Pancreas (tissue), 10 donors: ENCODE data around the gene PRRX2. TPM values are rescaled to one million over a fixed set of nuclear protein-coding genes. Genes with fewer than 3 reads are reported as not detected.
A peak's percentile ranks its signal among the peaks of the same experiment; 100 is the strongest.

Experiments
- ATAC-seq, 4 donors: fragments of 200-7000 bp; cut with Tn5 transposase; one replicate each; pipeline versions ENCODE4 v1.8.0 to v1.9.1; 2020; ENCODE audit warnings: mild to moderate bottlenecking in 4 of 4, moderate library complexity in 4 of 4
- DNase-seq, 6 donors: peaks; one replicate each; pipeline ENCODE4 v3.0.0-alpha.2; 2020
- FAIRE-seq: peaks from 2 replicates; lab custom pipeline; 2012; peaks lifted over from hg19 to GRCh38; lab: Jason Lieb, UNC
- H3K27ac ChIP-seq, 4 donors: fragments of 200-600 bp; sonication (generic); 1 replicate in 3 of 4; 2 replicates in 1 of 4; pipeline versions ENCODE4 v1.5.0 to v1.8.0; 2020
- H3K27me3 ChIP-seq, 4 donors: fragments of 200-600 bp; one replicate each; pipeline ENCODE4 v1.8.0; 2021
- H3K36me3 ChIP-seq, 3 donors: fragments of 200-600 bp; sonication (generic) in 1 of 3; one replicate each; pipeline versions ENCODE4 v1.5.0 to v1.8.0; 2020 to 2021
- H3K4me1 ChIP-seq, 3 donors: fragments of 200-600 bp; one replicate each; pipeline ENCODE4 v1.8.0; 2021
- H3K4me3 ChIP-seq, 4 donors: fragments of 200-600 bp; sonication (generic) in 2 of 4; one replicate each; pipeline versions ENCODE4 v1.5.0 to v1.8.0; 2020 to 2021
- H3K9me3 ChIP-seq, 4 donors: fragments of 200-600 bp; one replicate each; pipeline ENCODE4 v1.8.0; 2021
- WGBS, 2 donors: extraction: QIAGEN DNeasy Blood & Tissue Kit; methylation state at CpG; one replicate each; pipeline ENCODE4 v1.1.7; 2013; 5-methylcytosine and 5-hydroxymethylcytosine counted together
- intact Hi-C, 3 donors: fragments of 100-400 bp; cut with DNase I; formaldehyde crosslinking; loops; one replicate each; pipeline versions ENCODE4 v1.11.1 to v1.14.2; 2022
- polyA plus RNA-seq, 2 donors: library from polyadenylated mRNA; stranded (reverse); fragments of 200-250 nt; gene quantifications; one replicate each; pipeline ENCODE4 v1.2.3, GENCODE V29; 2013
- total RNA-seq, 6 donors: library from RNA; stranded (reverse); fragmentation: NEBNext Ultra II Directional in 4 of 6; extraction: Animal tissue kit (Norgen Biotek cat#: 25700) in 4 of 6; gene quantifications; one replicate each; pipeline versions ENCODE4 v1.2.1 to v1.2.4, GENCODE V29; 2021 to 2023
- TF ChIP-seq, protein P1 (sequence below), 4 donors: fragments of 200-600 bp; sonication (generic) in 3 of 4; IDR thresholded peaks; one replicate each; pipeline versions ENCODE4 v1.5.0 to v1.8.0; 2021; ENCODE audit warnings: antibody characterized with exemption in 4 of 4
- donor health status: healthy with polysubstance abuse.
- donor health status: DM: no; HTN: no; CAD: no; lungs with moderate emphysema.
- donor health status: DM: no; HTN: no; CAD: no.
- donor health status: control.
- donor health status: control.
- donor health status: Bipolar disorder and iron deficiency.
- donor health status: DM: yes; HTN: yes; CAD: no.
- donor health status: DM: no; HTN: no; CAD: no.
- donor health status: DM: no; HTN: no; CAD: no.
- donor health status: DM: yes; HTN: yes; CAD: no.

Gene PRRX2
- total and polyA plus RNA-seq, 8 donors = 0.16 to 2.0 (median 0.64) TPM; not detected in 1

DNA sequence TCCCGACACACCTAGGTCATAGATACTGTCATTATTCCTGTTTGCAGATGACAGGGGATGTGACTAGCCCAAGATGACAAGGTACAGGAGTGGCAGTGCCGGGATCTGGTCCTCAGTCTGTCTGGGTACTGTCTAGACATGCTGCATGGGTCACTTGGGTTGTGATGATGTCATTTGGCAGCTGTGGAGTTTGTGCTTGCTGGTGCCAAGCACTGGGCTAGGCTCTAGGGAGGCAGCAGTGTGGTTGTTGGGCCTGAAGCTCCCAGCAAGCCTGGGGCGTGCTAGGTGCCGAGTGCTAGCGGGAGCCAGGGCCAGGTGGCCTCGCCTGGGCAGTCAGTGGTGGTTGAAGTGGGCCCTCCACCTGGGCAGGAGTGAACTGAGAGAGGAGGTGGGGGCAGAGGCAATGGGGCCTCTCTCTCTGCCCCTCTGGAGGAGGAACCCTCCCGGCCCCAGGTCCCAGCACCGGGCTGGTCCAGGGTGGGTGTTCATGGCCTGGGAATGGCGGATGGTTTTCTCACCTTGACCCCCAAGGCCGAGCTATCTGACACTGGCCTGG is 14.7 kb upstream of the PRRX2 start:
- WGBS, 2 donors = 84 to 89% methylated on average over 10 of the region's 10 CpGs
- TF ChIP-seq, protein P1, sequence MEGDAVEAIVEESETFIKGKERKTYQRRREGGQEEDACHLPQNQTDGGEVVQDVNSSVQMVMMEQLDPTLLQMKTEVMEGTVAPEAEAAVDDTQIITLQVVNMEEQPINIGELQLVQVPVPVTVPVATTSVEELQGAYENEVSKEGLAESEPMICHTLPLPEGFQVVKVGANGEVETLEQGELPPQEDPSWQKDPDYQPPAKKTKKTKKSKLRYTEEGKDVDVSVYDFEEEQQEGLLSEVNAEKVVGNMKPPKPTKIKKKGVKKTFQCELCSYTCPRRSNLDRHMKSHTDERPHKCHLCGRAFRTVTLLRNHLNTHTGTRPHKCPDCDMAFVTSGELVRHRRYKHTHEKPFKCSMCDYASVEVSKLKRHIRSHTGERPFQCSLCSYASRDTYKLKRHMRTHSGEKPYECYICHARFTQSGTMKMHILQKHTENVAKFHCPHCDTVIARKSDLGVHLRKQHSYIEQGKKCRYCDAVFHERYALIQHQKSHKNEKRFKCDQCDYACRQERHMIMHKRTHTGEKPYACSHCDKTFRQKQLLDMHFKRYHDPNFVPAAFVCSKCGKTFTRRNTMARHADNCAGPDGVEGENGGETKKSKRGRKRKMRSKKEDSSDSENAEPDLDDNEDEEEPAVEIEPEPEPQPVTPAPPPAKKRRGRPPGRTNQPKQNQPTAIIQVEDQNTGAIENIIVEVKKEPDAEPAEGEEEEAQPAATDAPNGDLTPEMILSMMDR (IDR thresholded peaks at IDR 0.05) = no peak
- DNase-seq (peak in 1 of 6 donors; percentile 41), FAIRE-seq (no peak), ATAC-seq (no peak)
- H3K27ac ChIP-seq = no peak overlapping the region
- no peak overlapping the region for H3K4me3 ChIP-seq
- H3K27me3 ChIP-seq = no peaks in the 10 kb centered on the region
- H3K9me3 ChIP-seq = no peaks in the 10 kb centered on the region
- no peaks in the 10 kb centered on the region for H3K4me1 ChIP-seq
- no peaks in the 10 kb centered on the region for H3K36me3 ChIP-seq
- intact Hi-C loops = no loop called here

DNA sequence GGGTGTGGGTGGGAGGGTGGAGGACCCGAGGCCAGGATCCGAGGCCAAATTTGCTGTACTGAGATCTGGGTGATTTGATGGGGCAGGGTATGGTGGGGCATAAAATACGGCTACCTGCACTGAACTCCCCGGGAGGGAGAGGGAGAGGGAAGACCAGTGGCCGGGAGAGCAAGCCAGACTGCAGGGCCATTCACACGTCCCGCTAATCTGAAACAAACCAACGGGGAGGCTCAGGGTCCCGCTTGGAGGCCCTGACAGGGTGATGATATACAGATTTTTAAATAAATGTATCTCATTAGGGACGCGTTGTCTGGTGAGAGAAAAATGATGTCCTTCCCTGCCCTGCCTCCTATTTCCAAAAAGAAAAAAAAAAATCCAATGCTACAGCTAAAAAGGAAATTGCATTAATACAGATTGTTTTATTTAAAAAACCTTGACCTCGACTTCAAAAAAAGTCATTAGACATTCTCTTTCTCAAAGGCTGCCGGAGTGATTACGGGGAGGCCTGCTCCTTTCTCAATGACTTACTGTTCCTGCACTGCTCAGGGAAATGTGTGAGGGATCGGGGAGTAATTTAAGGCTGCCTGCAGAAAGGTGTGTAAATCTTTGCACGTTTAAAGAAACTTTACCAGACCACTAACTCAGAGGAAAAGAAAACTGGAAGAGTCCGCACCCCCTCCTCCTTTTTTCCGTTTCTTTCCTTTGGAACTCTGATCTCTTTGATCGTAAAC is 11.5 kb upstream of the PRRX2 start:
- H3K9me3 ChIP-seq = no peaks in the 10 kb centered on the region

DNA sequence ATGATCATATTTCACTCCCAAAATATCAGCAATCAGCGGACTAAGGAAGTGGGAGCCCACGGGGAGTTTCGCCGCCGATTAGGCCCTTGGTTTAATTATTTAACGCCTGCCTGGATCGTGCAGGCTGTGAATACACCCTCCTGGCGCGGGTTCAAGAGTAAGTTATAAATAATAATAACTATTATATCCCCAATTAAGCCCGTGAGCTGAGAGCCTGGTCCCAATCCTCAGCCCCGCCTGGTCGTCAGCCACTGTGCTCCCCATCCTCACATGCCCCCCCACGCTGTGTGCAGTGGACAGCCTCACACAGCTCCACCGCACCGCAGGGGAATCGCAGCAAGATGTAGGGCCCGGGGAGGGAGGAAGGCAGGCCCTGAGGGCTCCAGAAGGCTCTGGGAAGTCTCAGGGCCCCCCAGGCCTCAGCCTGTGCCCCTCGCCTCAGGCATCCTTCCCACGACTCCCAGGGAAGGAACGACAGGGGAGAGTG is 10.8 kb upstream of the PRRX2 start:
- DNase-seq = peak in 1 of 6 donors; percentile 42

More for the DNA sequence above, 11.5 kb upstream of the PRRX2 start:
- 37 to 49% methylated on average over 19 of the region's 19 CpGs for WGBS, 2 donors
- Histone ChIP-seq H3K27me3 (no peaks in the 10 kb centered on the region), H3K4me1 (no peaks in the 10 kb centered on the region), H3K36me3 (no peaks in the 10 kb centered on the region), H3K4me3 (no peak overlapping the region), H3K27ac (no peak overlapping the region)
- FAIRE-seq = no peak
- intact Hi-C loops = no loop called here
- TF ChIP-seq, protein P1 (IDR thresholded peaks at IDR 0.05) = no peak
- ATAC-seq = no peak
- no peak for DNase-seq

DNA sequence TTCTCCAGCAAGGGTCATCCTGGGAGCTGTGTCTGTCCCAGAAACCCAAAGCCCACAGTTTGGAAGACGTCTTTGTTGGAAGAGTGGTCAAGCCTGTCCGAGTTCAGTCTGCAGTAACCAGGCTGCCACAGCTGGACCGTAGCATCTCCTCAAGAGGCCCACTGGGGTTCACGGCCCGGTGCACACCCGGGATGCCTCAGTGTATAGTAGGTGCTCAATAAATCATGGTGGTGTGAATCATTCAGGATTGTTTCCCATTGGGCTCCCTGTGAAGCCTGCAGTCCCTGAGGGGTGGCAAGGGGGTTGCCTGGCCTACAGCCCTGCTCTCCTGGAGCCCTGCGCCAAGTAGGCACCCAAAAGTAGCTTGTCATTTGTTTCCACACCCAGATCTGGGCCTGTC is 10.3 kb upstream of the PRRX2 start:
- no peak for DNase-seq
- no peak for ATAC-seq
- WGBS, 2 donors = 83 to 97% methylated on average over 7 of the region's 7 CpGs
- no peak overlapping the region for H3K4me3 ChIP-seq
- FAIRE-seq = no peak
- TF ChIP-seq, protein P1 (IDR thresholded peaks at IDR 0.05) = no peak
- intact Hi-C loops = no loop called here
- H3K36me3 ChIP-seq = no peaks in the 10 kb centered on the region
- no peaks in the 10 kb centered on the region for H3K4me1 ChIP-seq
- H3K27ac ChIP-seq = no peak overlapping the region
- H3K27me3 ChIP-seq = no peaks in the 10 kb centered on the region
- H3K9me3 ChIP-seq = no peaks in the 10 kb centered on the region

More for the DNA sequence above, 10.8 kb upstream of the PRRX2 start:
- TF ChIP-seq, protein P1 (IDR thresholded peaks at IDR 0.05) = no peak
- intact Hi-C loops = no loop called here
- H3K27me3 ChIP-seq = no peaks in the 10 kb centered on the region
- no peak overlapping the region for H3K4me3 ChIP-seq
- 37 to 47% methylated on average over 20 of the region's 20 CpGs for WGBS, 2 donors
- H3K36me3 ChIP-seq = no peaks in the 10 kb centered on the region
- no peaks in the 10 kb centered on the region for H3K4me1 ChIP-seq
- no peak for FAIRE-seq
- H3K9me3 ChIP-seq = no peaks in the 10 kb centered on the region
- peak in 1 of 4 donors; percentile 34 for ATAC-seq
- H3K27ac ChIP-seq = no peak overlapping the region

DNA sequence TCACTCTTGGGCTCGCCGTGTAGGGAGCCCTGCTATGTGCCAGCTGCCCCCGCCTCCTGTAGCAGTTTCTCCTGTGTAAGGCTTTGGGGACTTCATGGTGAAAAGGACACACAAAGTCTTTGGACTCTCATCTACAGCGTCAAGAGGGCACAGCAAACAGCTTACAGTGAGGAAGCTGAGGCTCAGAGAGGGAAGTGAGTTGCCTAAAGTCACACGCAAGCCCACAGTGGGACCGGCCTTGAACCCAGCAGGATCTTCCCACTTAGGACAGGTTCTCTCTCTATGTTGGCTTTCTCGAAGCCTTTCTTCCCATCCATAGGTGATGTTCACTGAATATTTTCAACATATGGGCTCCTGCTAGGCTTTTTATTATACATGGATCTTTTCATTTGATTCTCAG is 9.8 kb upstream of the PRRX2 start:
- no peaks in the 10 kb centered on the region for H3K36me3 ChIP-seq
- no peaks in the 10 kb centered on the region for H3K9me3 ChIP-seq
- no peaks in the 10 kb centered on the region for H3K4me1 ChIP-seq
- no peak overlapping the region for H3K27ac ChIP-seq
- WGBS, 2 donors = 82 to 83% methylated on average over 7 of the region's 7 CpGs
- FAIRE-seq (no peak), ATAC-seq (no peak), DNase-seq (no peak)
- no peak overlapping the region for H3K4me3 ChIP-seq
- intact Hi-C loops = no loop called here
- H3K27me3 ChIP-seq = no peaks in the 10 kb centered on the region
- TF ChIP-seq, protein P1 (IDR thresholded peaks at IDR 0.05) = no peak
